IPS DF 6.9 (cell line): ENCODE results near the gene BAX.

Experiments used
- DNase-seq: peaks from one replicate; pipeline ENCODE4 v3.0.0-alpha.2; 2013; ENCODE audit warnings: low read depth, low spot score
- H3K27ac ChIP-seq: one replicate; pipeline ENCODE4 v1.5.1; 2013; ENCODE audit warnings: low read length, control low read depth
- H3K27me3 ChIP-seq: 2 replicates; pipeline ENCODE4 v1.6.1; 2013; ENCODE audit warnings: mild to moderate bottlenecking, low read length; ENCODE audit not compliant: control insufficient read depth, insufficient read depth
- H3K36me3 ChIP-seq: 2 replicates; pipeline ENCODE4 v1.6.1; 2013; ENCODE audit warnings: low read length; ENCODE audit not compliant: control insufficient read depth, insufficient read depth
- H3K4me1 ChIP-seq: 2 replicates; pipeline ENCODE4 v1.6.1; 2013; ENCODE audit warnings: low read length; ENCODE audit not compliant: control insufficient read depth, insufficient read depth
- H3K4me3 ChIP-seq: 2 replicates; pipeline ENCODE4 v1.5.1; 2013; ENCODE audit warnings: mild to moderate bottlenecking, low read length
- H3K9me3 ChIP-seq: 2 replicates; pipeline ENCODE4 v1.6.1; 2013; ENCODE audit warnings: low read length, inconsistent platforms; ENCODE audit not compliant: control insufficient read depth, insufficient read depth
- WGBS: extraction: QIAGEN DNeasy Blood & Tissue Kit; methylation state at CpG from one replicate; pipeline ENCODE4 v1.1.7; 2013; ENCODE audit warnings: mixed read lengths, missing lambda C conversion rate; ENCODE audit not compliant: insufficient read length, insufficient coverage; 5-methylcytosine and 5-hydroxymethylcytosine counted together

BAX gene

GRCh38 chr19:48987323-48987722 lies 32.6 kb downstream of the BAX start:
- Histone ChIP-seq H3K4me3 (no peak overlapping the region), H3K27ac (no peak overlapping the region), H3K4me1 (no peaks in the 10 kb centered on the region), H3K27me3 (no peaks in the 10 kb centered on the region), H3K9me3 (no peaks in the 10 kb centered on the region), H3K36me3 (peaks cover 10% of the 10 kb centered on the region)
- WGBS, result no CpG with 5 or more reads among the region's 7 CpGs
- no peak for DNase-seq

- Histone ChIP-seq H3K36me3 (peaks cover 10% of the 10 kb centered on the region), H3K4me1 (no peaks in the 10 kb centered on the region), H3K27me3 (no peaks in the 10 kb centered on the region), H3K27ac (no peak overlapping the region), H3K4me3 (no peak overlapping the region), H3K9me3 (no peaks in the 10 kb centered on the region)
- WGBS, result no CpG with 5 or more reads among the region's 7 CpGs
- no peak for DNase-seq
Measured at GRCh38 chr19:48988286-48988685, 33.6 kb downstream of the BAX start.

- no peak overlapping the region for H3K27ac ChIP-seq
- no peaks in the 10 kb centered on the region for H3K9me3 ChIP-seq
- DNase-seq, result no peak
- H3K4me3 ChIP-seq, result no peak overlapping the region
- WGBS, result no CpG with 5 or more reads among the region's 9 CpGs
- H3K4me1 ChIP-seq, result no peaks in the 10 kb centered on the region
- H3K27me3 ChIP-seq, result no peaks in the 10 kb centered on the region
- H3K36me3 ChIP-seq, result peaks cover 10% of the 10 kb centered on the region
Measured at GRCh38 chr19:48988860-48989259, 34.2 kb downstream of the BAX start.

- H3K9me3 ChIP-seq, result no peaks in the 10 kb centered on the region
- DNase-seq, result no peak
- H3K36me3 ChIP-seq, result peaks cover 10% of the 10 kb centered on the region
- H3K27me3 ChIP-seq, result no peaks in the 10 kb centered on the region
- H3K27ac ChIP-seq, result no peak overlapping the region
- whole genome bisulfite sequencing, result no CpG with 5 or more reads among the region's 17 CpGs
- H3K4me1 ChIP-seq, result peaks cover 1% of the 10 kb centered on the region; the same call in 1 of the 2 replicates
- H3K4me3 ChIP-seq, result no peak overlapping the region
Measured at GRCh38 chr19:48989701-48990291, 35.1 kb downstream of the BAX start.

GRCh38 chr19:48990400-48990799 lies 35.7 kb downstream of the BAX start:
- no peak overlapping the region for H3K4me3 ChIP-seq
- no peak for DNase-seq
- no CpG with 5 or more reads among the region's 4 CpGs for WGBS
- H3K36me3 ChIP-seq, result peaks cover 7% of the 10 kb centered on the region
- no peaks in the 10 kb centered on the region for H3K9me3 ChIP-seq
- peaks cover 1% of the 10 kb centered on the region; the same call in 1 of the 2 replicates for H3K4me1 ChIP-seq
- no peaks in the 10 kb centered on the region for H3K27me3 ChIP-seq
- H3K27ac ChIP-seq, result no peak overlapping the region

- Histone ChIP-seq H3K36me3 (peaks cover 2% of the 10 kb centered on the region; the same call in 1 of the 2 replicates), H3K9me3 (no peaks in the 10 kb centered on the region), H3K4me3 (no peak overlapping the region), H3K27ac (no peak overlapping the region), H3K4me1 (peaks cover 1% of the 10 kb centered on the region; the same call in 1 of the 2 replicates), H3K27me3 (no peaks in the 10 kb centered on the region)
- no peak for DNase-seq
- no CpG with 5 or more reads among the region's 22 CpGs for WGBS
Measured at GRCh38 chr19:48991011-48991609, 36.4 kb downstream of the BAX start.

- WGBS, result no CpG with 5 or more reads among the region's 8 CpGs
- Histone ChIP-seq H3K27me3 (no peaks in the 10 kb centered on the region), H3K27ac (no peak overlapping the region), H3K4me3 (peak overlapping the region; percentile 67; the same call in 1 of the 2 replicates), H3K9me3 (no peaks in the 10 kb centered on the region), H3K36me3 (peaks cover 2% of the 10 kb centered on the region; the same call in 1 of the 2 replicates), H3K4me1 (peaks cover 1% of the 10 kb centered on the region; the same call in 1 of the 2 replicates)
- DNase-seq, result no peak
Measured at GRCh38 chr19:48991873-48992580, 37.4 kb downstream of the BAX start.

- no peak overlapping the region for H3K27ac ChIP-seq
- no peaks in the 10 kb centered on the region for H3K9me3 ChIP-seq
- peaks cover 2% of the 10 kb centered on the region; the same call in 1 of the 2 replicates for H3K36me3 ChIP-seq
- no CpG with 5 or more reads among the region's 20 CpGs for WGBS
- peaks cover 1% of the 10 kb centered on the region; the same call in 1 of the 2 replicates for H3K4me1 ChIP-seq
- no peaks in the 10 kb centered on the region for H3K27me3 ChIP-seq
- no peak for DNase-seq
- H3K4me3 ChIP-seq, result peak overlapping the region; percentile 67
Measured at GRCh38 chr19:48992581-48993174, 38.0 kb downstream of the BAX start.

- H3K36me3 ChIP-seq, result peaks cover 2% of the 10 kb centered on the region; the same call in 1 of the 2 replicates
- H3K27ac ChIP-seq, result no peak within 1 kb of the TSS
- peak; percentile 98 for DNase-seq
- no peaks in the 10 kb centered on the region for H3K27me3 ChIP-seq
- H3K4me3 ChIP-seq, result peak within 1 kb of the TSS; percentile 78
- peaks cover 1% of the 10 kb centered on the region; the same call in 1 of the 2 replicates for H3K4me1 ChIP-seq
- H3K9me3 ChIP-seq, result no peaks in the 10 kb centered on the region
- no CpG with 5 or more reads among the region's 56 CpGs for WGBS
Measured at GRCh38 chr19:48993175-48994034, 38.7 kb downstream of the BAX start, which contains the start of the genes GYS1 and RUVBL2. TSS of gene GYS1 (minus strand) at chr19:48993309. CDS start at chr19:48993112, 197 bp downstream. TSS of gene RUVBL2 (plus strand) at chr19:48993887. CDS start at chr19:48993912, 25 bp downstream.
